Anterior cingulate cortex (tissue), 58 donors: Measurements from ENCODE around the gene MDK.

Source experiments
- DNase-seq, 58 donors: peaks; one replicate each; lab custom pipeline; 2025; lab: John Stamatoyannopoulos, UW

Gene MDK

GRCh38 chr11:46391578-46392420, 10.3 kb downstream of the MDK start, which contains the start of gene CHRM4:
Gene CHRM4, minus strand, starts transcription at chr11:46391776. Its CDS starts 5,219 bp downstream, at chr11:46386557.
- peak in 22 of 58 donors; percentile 8 to 77 (median 41) for DNase-seq

- peak in 43 of 58 donors; percentile 13 to 73 (median 44) for DNase-seq
Measured at GRCh38 chr11:46392421-46393230, 11.2 kb downstream of the MDK start.

- DNase-seq: no peak
Measured at GRCh38 chr11:46393231-46393616, 11.8 kb downstream of the MDK start.

GRCh38 chr11:46393759-46394158, 12.3 kb downstream of the MDK start:
- DNase-seq: no peak

- DNase-seq: no peak
Measured at GRCh38 chr11:46397526-46397925, 16.1 kb downstream of the MDK start.

GRCh38 chr11:46402957-46403902, 21.8 kb downstream of the MDK start:
- DNase-seq: no peak

GRCh38 chr11:46404476-46405017, 23.1 kb downstream of the MDK start:
- DNase-seq: no peak

- no peak for DNase-seq
Measured at GRCh38 chr11:46407635-46408034, 26.2 kb downstream of the MDK start.

- DNase-seq: no peak
Measured at GRCh38 chr11:46408407-46408986, 27.0 kb downstream of the MDK start.

GRCh38 chr11:46410021-46410420, 28.6 kb downstream of the MDK start:
- DNase-seq: peak in 1 of 58 donors; percentile 47

- no peak for DNase-seq
Measured at GRCh38 chr11:46413760-46414465, 32.4 kb downstream of the MDK start.

GRCh38 chr11:46414466-46414796, 33.0 kb downstream of the MDK start:
- DNase-seq: no peak

GRCh38 chr11:46414879-46415278, 33.4 kb downstream of the MDK start:
- no peak for DNase-seq

- no peak for DNase-seq
Measured at GRCh38 chr11:46417711-46418110, 36.2 kb downstream of the MDK start.

GRCh38 chr11:46418751-46419150, 37.3 kb downstream of the MDK start:
- no peak for DNase-seq

GRCh38 chr11:46420513-46420912, 39.0 kb downstream of the MDK start:
- DNase-seq: no peak

- DNase-seq: no peak
Measured at GRCh38 chr11:46421257-46421880, 39.9 kb downstream of the MDK start.

- DNase-seq: no peak
Measured at GRCh38 chr11:46422588-46422987, 41.1 kb downstream of the MDK start.
